K562 (cell line): Measurements from ENCODE around the gene PSMD13. TPM values are rescaled to one million over a fixed set of nuclear protein-coding genes. Genes with fewer than 3 reads are reported as not detected.
A peak's percentile ranks its signal among the peaks of the same experiment; 100 is the strongest.

Experiments
- BACH1 ChIP-seq: fragments of 200-800 bp; sonication (Bioruptor generic); IDR thresholded peaks from 2 replicates; pipeline ENCODE4 v1.6.1; 2016; ENCODE audit warnings: missing genetic modification characterization, missing compliant biosample characterization
- C11orf30 ChIP-seq: fragments of 450-650 bp; IDR thresholded peaks from 2 replicates; pipeline ENCODE4 v1.6.1; 2016; ENCODE audit warnings: low read depth, mild to moderate bottlenecking
- CBX5 ChIP-seq: IDR thresholded peaks from 2 replicates; pipeline ENCODE4 v1.6.1; 2014; ENCODE audit warnings: low read depth, borderline replicate concordance
- CC2D1A ChIP-seq: fragments of 450-650 bp; IDR thresholded peaks from 2 replicates; pipeline ENCODE4 v1.6.1; 2017; ENCODE audit warnings: mild to moderate bottlenecking
- DACH1 ChIP-seq: fragments of 450-650 bp; IDR thresholded peaks from 2 replicates; pipeline ENCODE4 v1.6.1; 2018; ENCODE audit not compliant: partially characterized antibody
- DDX20 ChIP-seq: fragments of 450-650 bp; IDR thresholded peaks from 2 replicates; pipeline ENCODE4 v1.6.1; 2016; ENCODE audit warnings: missing genetic modification characterization, low read depth, mild to moderate bottlenecking, missing compliant biosample characterization, moderate library complexity
- ELF4 ChIP-seq: fragments of 450-650 bp; formaldehyde crosslinking; IDR thresholded peaks from 2 replicates; pipeline ENCODE4 v1.4.0; 2022; ENCODE audit warnings: missing genetic modification characterization
- FOSL1 ChIP-seq: fragments of 200-800 bp; sonication (Bioruptor generic); conservative IDR thresholded peaks from 2 replicates; pipeline ENCODE4 v1.6.1; 2016; ENCODE audit warnings: missing genetic modification characterization, missing compliant biosample characterization
- GTF2A2 ChIP-seq: IDR thresholded peaks from 2 replicates; pipeline ENCODE4 v1.6.1; 2016; ENCODE audit warnings: mild to moderate bottlenecking, missing genetic modification characterization, missing compliant biosample characterization
- HEY1 ChIP-seq: fragments of 250-450 bp; sonication (Bioruptor Pico); IDR thresholded peaks from 2 replicates; pipeline ENCODE4 v1.5.0; 2020; ENCODE audit warnings: mild to moderate bottlenecking, moderate library complexity, borderline replicate concordance
- HNRNPK ChIP-seq: fragments of 200-400 bp; formaldehyde crosslinking; IDR thresholded peaks from one replicate; pipeline ENCODE4 v1.6.1; 2018; ENCODE audit warnings: mild to moderate bottlenecking, low read depth, low read length; ENCODE audit not compliant: poor library complexity, severe bottlenecking
- IRF2 ChIP-seq: sonication (generic); formaldehyde crosslinking; IDR thresholded peaks from 2 replicates; pipeline ENCODE4 v1.8.1; 2022; ENCODE audit warnings: mild to moderate bottlenecking, missing genetic modification reagents
- NFYB ChIP-seq: IDR thresholded peaks from 2 replicates; pipeline ENCODE4 v1.6.1; 2011; ENCODE audit warnings: mild to moderate bottlenecking, moderate library complexity; ENCODE audit not compliant: insufficient read length; ENCODE audit errors: extremely low read depth
- PTBP1 ChIP-seq: fragments of 200-400 bp; formaldehyde crosslinking; IDR thresholded peaks from 2 replicates; pipeline ENCODE4 v1.6.1; 2017; ENCODE audit warnings: low read depth, low read length
- SMAD4 ChIP-seq: fragments of 250-450 bp; sonication (Bioruptor Pico); conservative IDR thresholded peaks from 2 replicates; pipeline ENCODE4 v1.8.0; 2021; ENCODE audit warnings: inconsistent platforms, mild to moderate bottlenecking, moderate library complexity
- SMARCE1 ChIP-seq: fragments of 450-650 bp; IDR thresholded peaks from 2 replicates; pipeline ENCODE4 v1.7.1; 2016; ENCODE audit warnings: mild to moderate bottlenecking
- SNRNP70 ChIP-seq: fragments of 200-400 bp; formaldehyde crosslinking; optimal IDR thresholded peaks from 2 replicates; pipeline ENCODE3; 2017; ENCODE audit warnings: low read depth, low read length
- TEAD2 ChIP-seq: fragments of 450-650 bp; IDR thresholded peaks from 2 replicates; pipeline ENCODE4 v1.6.1; 2016; ENCODE audit warnings: missing genetic modification characterization, control low read depth, missing compliant biosample characterization
- TRIM24 ChIP-seq, 2 experiments: fragments of 450-650 bp; IDR thresholded peaks; 2 replicates each; pipeline ENCODE4 v1.6.1; 2016
- U2AF1 ChIP-seq: fragments of 200-400 bp; formaldehyde crosslinking; optimal IDR thresholded peaks from 2 replicates; pipeline ENCODE3; 2017; ENCODE audit warnings: mild to moderate bottlenecking, low read depth, low read length, moderate library complexity
- ZC3H4 ChIP-seq: sonication (generic); formaldehyde crosslinking; IDR thresholded peaks from 2 replicates; pipeline ENCODE4 v1.9.0; 2021; ENCODE audit warnings: missing genetic modification reagents, borderline replicate concordance
- ZNF561 ChIP-seq: fragments of 450-650 bp; formaldehyde crosslinking; conservative IDR thresholded peaks from 2 replicates; pipeline ENCODE4 v1.4.0; 2020; ENCODE audit warnings: mild to moderate bottlenecking, moderate library complexity
- polyA plus RNA-seq, 8 experiments: library from polyadenylated mRNA; depleted of rRNA in 4 of 8; stranded (reverse) in 5 of 8; unstranded in 3 of 8; fragments of >200 nt; fragmentation: Nextera tagmentation in 2 of 8; fragmentation: Illumina TruSeq in 1 of 8; extraction: Ambion mirVana in 2 of 8; extraction: Trizol in 1 of 8; gene quantifications; 2 replicates each; pipeline versions ENCODE4 v1.2.1 to v1.2.3, GENCODE V29; 2011 to 2014; ENCODE audit warnings: inconsistent platforms in 1 of 8, missing spikeins in 1 of 8
- total RNA-seq, 7 experiments: library from RNA; depleted of rRNA in 6 of 7; stranded (reverse); fragments of >200 nt in 6 of 7; fragmentation: Illumina TruSeq in 2 of 7; extraction: Trizol in 2 of 7; gene quantifications; 2 replicates each; pipeline versions ENCODE4 v1.2.1 to v1.2.3, GENCODE V29; 2011 to 2021; ENCODE audit warnings: low replicate concordance in 1 of 7
- TF ChIP-seq, protein P1 (sequence below), 2 experiments: IDR thresholded peaks; 2 replicates each; pipeline ENCODE4 v1.6.1; 2011; ENCODE audit warnings: borderline replicate concordance in 1 of 2, control low read depth in 1 of 2, low read depth in 1 of 2, low read length in 1 of 2, mild to moderate bottlenecking in 1 of 2, mixed read lengths in 1 of 2, moderate library complexity in 1 of 2; ENCODE audit not compliant: insufficient read depth in 1 of 2, insufficient read length in 1 of 2, poor library complexity in 1 of 2, severe bottlenecking in 1 of 2; ENCODE audit errors: extremely low read depth in 1 of 2
- TF ChIP-seq, protein P2 (sequence below): fragments of 250-450 bp; sonication (Bioruptor Pico); IDR thresholded peaks from 2 replicates; pipeline ENCODE4 v1.8.0; 2022; ENCODE audit warnings: inconsistent platforms
- TF ChIP-seq, protein P3 (sequence below): fragments of 250-450 bp; sonication (Bioruptor Pico); IDR thresholded peaks from 2 replicates; pipeline ENCODE4 v1.5.0; 2021

Gene PSMD13
- total and polyA plus RNA-seq, 9 of the 15 experiments (the other 6 are each of a cell fraction or from before 2014, with no cell fraction given): 185 to 383 (median 267) TPM

DNA sequence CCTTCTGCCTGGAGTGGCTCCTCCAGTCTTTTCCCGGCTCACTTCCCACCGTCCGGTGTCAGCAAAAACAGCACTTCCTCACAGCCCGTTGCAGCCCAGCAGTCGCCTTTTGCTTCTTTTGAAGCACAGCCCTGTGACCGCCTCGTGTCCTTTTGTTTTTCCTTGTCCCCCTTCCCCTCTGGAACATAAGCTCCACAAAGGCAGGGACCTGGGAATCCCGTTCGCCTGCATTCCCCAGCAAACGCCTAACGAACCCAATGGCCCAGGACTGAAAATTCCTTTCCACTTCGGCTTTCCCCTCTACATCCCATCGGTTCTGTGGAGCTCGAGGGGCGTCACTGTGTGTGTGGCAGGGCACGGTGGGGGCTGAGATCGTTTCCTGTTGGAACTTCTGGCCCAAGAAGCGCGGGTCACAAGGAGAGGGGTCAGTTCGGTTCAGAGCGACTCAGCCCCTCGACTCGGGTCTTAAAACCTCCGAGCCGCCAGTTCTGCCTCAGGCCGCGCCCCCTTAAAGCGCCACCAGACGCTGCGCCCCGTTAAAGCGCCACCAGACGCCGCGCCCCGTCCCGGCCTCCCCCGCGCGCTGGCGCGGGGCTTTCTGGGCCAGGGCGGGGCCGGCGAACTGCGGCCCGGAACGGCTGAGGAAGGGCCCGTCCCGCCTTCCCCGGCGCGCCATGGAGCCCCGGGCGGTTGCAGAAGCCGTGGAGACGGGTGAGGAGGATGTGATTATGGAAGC is 28.4 kb upstream of the PSMD13 start (continued):
- no peak for TF ChIP-seq CBX5
- TF ChIP-seq SMARCE1: no peak
- TF ChIP-seq PTBP1: no peak
- TF ChIP-seq FOSL1 (tag): no peak
- TF ChIP-seq, protein P1, sequence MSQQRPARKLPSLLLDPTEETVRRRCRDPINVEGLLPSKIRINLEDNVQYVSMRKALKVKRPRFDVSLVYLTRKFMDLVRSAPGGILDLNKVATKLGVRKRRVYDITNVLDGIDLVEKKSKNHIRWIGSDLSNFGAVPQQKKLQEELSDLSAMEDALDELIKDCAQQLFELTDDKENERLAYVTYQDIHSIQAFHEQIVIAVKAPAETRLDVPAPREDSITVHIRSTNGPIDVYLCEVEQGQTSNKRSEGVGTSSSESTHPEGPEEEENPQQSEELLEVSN (IDR thresholded peaks at IDR 0.05; ENCODE audit: borderline replicate concordance in 1 of 2, extremely low read depth in 1 of 2, insufficient read depth in 1 of 2, insufficient read length in 1 of 2, low read depth in 1 of 2, low read length in 1 of 2, poor library complexity in 1 of 2, severe bottlenecking in 1 of 2): peak; percentile 18 to 78
- no peak for TF ChIP-seq TEAD2 (tag)
- 0 out of 2 replicates have a peak, but pooled peaks have one; percentile 15 for TF ChIP-seq CC2D1A
- no peak for TF ChIP-seq U2AF1
- no peak for TF ChIP-seq SNRNP70
- TF ChIP-seq, protein P2, sequence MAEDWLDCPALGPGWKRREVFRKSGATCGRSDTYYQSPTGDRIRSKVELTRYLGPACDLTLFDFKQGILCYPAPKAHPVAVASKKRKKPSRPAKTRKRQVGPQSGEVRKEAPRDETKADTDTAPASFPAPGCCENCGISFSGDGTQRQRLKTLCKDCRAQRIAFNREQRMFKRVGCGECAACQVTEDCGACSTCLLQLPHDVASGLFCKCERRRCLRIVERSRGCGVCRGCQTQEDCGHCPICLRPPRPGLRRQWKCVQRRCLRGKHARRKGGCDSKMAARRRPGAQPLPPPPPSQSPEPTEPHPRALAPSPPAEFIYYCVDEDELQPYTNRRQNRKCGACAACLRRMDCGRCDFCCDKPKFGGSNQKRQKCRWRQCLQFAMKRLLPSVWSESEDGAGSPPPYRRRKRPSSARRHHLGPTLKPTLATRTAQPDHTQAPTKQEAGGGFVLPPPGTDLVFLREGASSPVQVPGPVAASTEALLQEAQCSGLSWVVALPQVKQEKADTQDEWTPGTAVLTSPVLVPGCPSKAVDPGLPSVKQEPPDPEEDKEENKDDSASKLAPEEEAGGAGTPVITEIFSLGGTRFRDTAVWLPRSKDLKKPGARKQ (CRISPR knock-in tag): no peak
- TF ChIP-seq ZNF561: no peak
- no peak for TF ChIP-seq HNRNPK
- TF ChIP-seq NFYB: no peak
- no peak for TF ChIP-seq ELF4 (CRISPR knock-in tag)
- TF ChIP-seq ZC3H4 (CRISPR knock-in tag): peak; percentile 6; the same call in 1 of the 2 replicates
- TF ChIP-seq HEY1 (CRISPR knock-in tag): no peak
- TF ChIP-seq SMAD4 (CRISPR knock-in tag): peak; percentile 91
- TF ChIP-seq TRIM24 (IDR thresholded peaks at IDR 0.05): no peak
- TF ChIP-seq BACH1: no peak
- TF ChIP-seq DACH1: no peak
- no peak for TF ChIP-seq IRF2 (CRISPR knock-in tag)
- TF ChIP-seq DDX20: no peak
- TF ChIP-seq GTF2A2 (tag): no peak
- TF ChIP-seq, protein P3, sequence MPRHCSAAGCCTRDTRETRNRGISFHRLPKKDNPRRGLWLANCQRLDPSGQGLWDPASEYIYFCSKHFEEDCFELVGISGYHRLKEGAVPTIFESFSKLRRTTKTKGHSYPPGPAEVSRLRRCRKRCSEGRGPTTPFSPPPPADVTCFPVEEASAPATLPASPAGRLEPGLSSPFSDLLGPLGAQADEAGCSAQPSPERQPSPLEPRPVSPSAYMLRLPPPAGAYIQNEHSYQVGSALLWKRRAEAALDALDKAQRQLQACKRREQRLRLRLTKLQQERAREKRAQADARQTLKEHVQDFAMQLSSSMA (CRISPR knock-in tag): no peak
- peak; percentile 33; the same call in 1 of the 2 replicates for TF ChIP-seq C11orf30
